A673 (cell line): ENCODE data around the gene IL22RA1. TPM values are rescaled to one million over a fixed set of nuclear protein-coding genes. Genes with fewer than 3 reads are reported as not detected.

ENCODE experiments used
- BruUV-seq: library from RNA; stranded (reverse); fragments of 400-500 nt; replicated peaks from 2 replicates; lab custom pipeline; 2021; lab: Mats Ljungman, UMichigan
- CTCF ChIA-PET: fragments of 300-600 bp; sonication (Branson Sonifier 250); formaldehyde crosslinking; loops from one replicate; lab custom pipeline; 2022; ENCODE audit warnings: antibody characterized with exemption; lab: Charles Lee
- POLR2A ChIA-PET: fragments of 300-600 bp; sonication (Branson Sonifier 250); formaldehyde crosslinking; loops from one replicate; lab custom pipeline; 2022; ENCODE audit warnings: antibody characterized with exemption; ENCODE audit not compliant: low non-redundant PET; lab: Charles Lee
- DNase-seq: peaks from one replicate; pipeline ENCODE4 v3.0.0-alpha.2; 2015; ENCODE audit warnings: low spot score
- H3K27ac ChIP-seq: fragments of 200-600 bp; sonication (generic); 2 replicates; pipeline ENCODE4 v1.5.1; 2016; ENCODE audit warnings: mixed run types, low read depth, mild to moderate bottlenecking, mixed read lengths, antibody characterized with exemption, low read length; ENCODE audit not compliant: poor library complexity, severe bottlenecking
- H3K27me3 ChIP-seq: fragments of 200-600 bp; sonication (generic); replicated peaks from 2 replicates; pipeline ENCODE4 v1.6.1; 2017; ENCODE audit warnings: mixed run types, low read depth, mild to moderate bottlenecking, mixed read lengths, antibody characterized with exemption, low read length; ENCODE audit not compliant: insufficient read depth, poor library complexity
- H3K36me3 ChIP-seq: fragments of 200-600 bp; sonication (generic); 2 replicates; pipeline ENCODE4 v1.6.1; 2016; ENCODE audit warnings: mixed run types, mild to moderate bottlenecking, mixed read lengths, antibody characterized with exemption, low read length; ENCODE audit not compliant: insufficient read depth, poor library complexity, severe bottlenecking
- H3K4me1 ChIP-seq: fragments of 200-600 bp; sonication (generic); 2 replicates; pipeline ENCODE4 v1.6.1; 2017; ENCODE audit warnings: mixed run types, mild to moderate bottlenecking, mixed read lengths, antibody characterized with exemption, low read length; ENCODE audit not compliant: insufficient read depth, poor library complexity, severe bottlenecking
- H3K4me3 ChIP-seq: fragments of 200-600 bp; sonication (generic); 2 replicates; pipeline ENCODE4 v1.5.1; 2016; ENCODE audit warnings: low read depth, mixed run types, mild to moderate bottlenecking, mixed read lengths, low read length; ENCODE audit not compliant: poor library complexity, severe bottlenecking
- H3K9me3 ChIP-seq: fragments of 200-600 bp; sonication (generic); 2 replicates; pipeline ENCODE4 v1.6.1; 2016; ENCODE audit warnings: mixed run types, low read depth, mild to moderate bottlenecking, mixed read lengths, antibody characterized with exemption, low read length; ENCODE audit not compliant: poor library complexity, severe bottlenecking
- CTCF ChIP-seq: fragments of 300-800, 200-600 bp; sonication (generic); conservative IDR thresholded peaks from 2 replicates; pipeline ENCODE4 v1.5.1; 2017; ENCODE audit warnings: low read depth, mild to moderate bottlenecking, antibody characterized with exemption, low read length, moderate library complexity, mixed read lengths
- EZH2 ChIP-seq: fragments of 200-600 bp; sonication (generic); IDR thresholded peaks from 2 replicates; pipeline ENCODE4 v1.6.1; 2017; ENCODE audit warnings: borderline replicate concordance, low read depth, mild to moderate bottlenecking, mixed read lengths, antibody characterized with exemption, low read length; ENCODE audit not compliant: poor library complexity, severe bottlenecking
- intact Hi-C: fragments of 100-400 bp; cut with micrococcal nuclease; formaldehyde crosslinking; loops from one replicate; pipeline ENCODE4 v1.10.0; 2022; ENCODE audit not compliant: unreplicated experiment
- total RNA-seq: library from RNA; stranded (reverse); gene quantifications from 2 replicates; pipeline ENCODE4 v1.2.3, GENCODE V29; 2021

Gene IL22RA1
- total RNA-seq, 1 experiment from 2014 or later = 0.24 TPM

- Histone ChIP-seq H3K4me1 (no peaks in the 10 kb centered on the region), H3K27ac (no peak overlapping the region), H3K9me3 (no peaks in the 10 kb centered on the region), H3K36me3 (no peaks in the 10 kb centered on the region), H3K27me3 (no peaks in the 10 kb centered on the region), H3K4me3 (no peak overlapping the region)
- POLR2A ChIA-PET = no interaction called here
- CTCF ChIA-PET = no interaction called here
- intact Hi-C loops = no loop called here
- no peak for TF ChIP-seq CTCF
- TF ChIP-seq EZH2 = no peak
- DNase-seq = no peak
- no TSS peak for BruUV-seq
These were observed 21.1 kb upstream of the IL22RA1 start for GRCh38 chr1:24164004-24164403.

- Histone ChIP-seq H3K27ac (no peak overlapping the region), H3K4me1 (no peaks in the 10 kb centered on the region), H3K9me3 (no peaks in the 10 kb centered on the region), H3K4me3 (no peak overlapping the region), H3K27me3 (no peaks in the 10 kb centered on the region), H3K36me3 (no peaks in the 10 kb centered on the region)
- no peak for DNase-seq
- ChIA-PET POLR2A (no interaction called here), CTCF (no interaction called here)
- no peak for TF ChIP-seq EZH2
- no peak for TF ChIP-seq CTCF
- no TSS peak for BruUV-seq
- intact Hi-C loops = no loop called here
These were observed 19.3 kb upstream of the IL22RA1 start for GRCh38 chr1:24162201-24162600.

GRCh38 chr1:24161270-24161669 lies 18.3 kb upstream of the IL22RA1 start:
- H3K4me1 ChIP-seq = no peaks in the 10 kb centered on the region
- H3K9me3 ChIP-seq = no peaks in the 10 kb centered on the region
- no peak for DNase-seq
- ChIA-PET CTCF (interaction anchor here (1.3 kb wide), 1 partner anchor 11 kb away, joined by 3 read pairs; no protein-coding TSS in a partner anchor), POLR2A (no interaction called here)
- TF ChIP-seq EZH2 = no peak
- no peak for TF ChIP-seq CTCF
- no peaks in the 10 kb centered on the region for H3K27me3 ChIP-seq
- no peak overlapping the region for H3K4me3 ChIP-seq
- no TSS peak for BruUV-seq
- intact Hi-C loops = no loop called here
- H3K27ac ChIP-seq = no peak overlapping the region
- no peaks in the 10 kb centered on the region for H3K36me3 ChIP-seq
